ENCODE data around the gene METAP1. TPM values are rescaled to one million over a fixed set of nuclear protein-coding genes. Genes with fewer than 3 reads are reported as not detected.
"Not testable (repeated sequence)": the region's sequence is repeated elsewhere in the genome, so short reads cannot be mapped to it uniquely, and the experiment has no call there.

The METAP1 gene
- total RNA-seq, 1 donor from 2014 or later, result 96.5 TPM

DNA sequence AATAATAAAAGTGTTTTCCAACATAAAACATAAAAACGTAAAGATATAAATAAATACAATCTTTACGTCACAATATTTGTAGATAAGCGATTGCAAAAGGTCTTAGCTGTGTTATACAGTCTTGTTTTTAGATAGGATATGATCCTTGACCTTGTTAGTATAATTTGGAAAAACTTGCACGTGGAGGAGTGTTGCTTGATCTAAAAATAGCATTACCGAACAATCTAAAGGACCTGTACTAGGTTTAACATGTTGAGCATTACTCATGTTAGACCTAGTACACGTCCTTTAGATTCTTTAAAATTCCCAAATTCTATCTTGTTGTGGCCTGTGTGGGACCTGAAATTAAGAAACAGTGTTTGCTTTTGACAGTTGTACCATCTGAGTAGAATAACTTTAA is 1.6 kb downstream of the METAP1 start:
- DNase-seq (ENCODE audit: low spot score), result no peak

DNA sequence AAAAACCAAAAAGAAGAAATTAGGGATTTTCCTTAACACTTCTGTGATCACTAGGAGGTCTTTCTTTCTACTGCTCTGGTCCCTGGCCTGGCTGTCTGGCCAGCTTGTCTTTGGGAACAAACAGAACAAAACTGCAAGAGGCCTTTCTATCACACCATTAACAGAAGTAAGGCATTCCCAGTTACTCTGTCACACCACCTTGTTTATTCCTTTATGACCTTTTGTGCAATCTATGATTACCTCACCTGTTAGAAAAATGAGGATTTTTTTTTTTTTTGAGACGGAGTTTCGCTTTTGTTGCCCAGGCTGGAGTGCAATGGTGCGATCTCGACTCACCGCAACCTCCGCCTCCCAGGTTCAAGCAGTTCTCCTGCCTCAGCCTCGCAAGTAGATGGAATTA is 3.0 kb downstream of the METAP1 start:
- DNase-seq (ENCODE audit: low spot score), result no peak

DNA sequence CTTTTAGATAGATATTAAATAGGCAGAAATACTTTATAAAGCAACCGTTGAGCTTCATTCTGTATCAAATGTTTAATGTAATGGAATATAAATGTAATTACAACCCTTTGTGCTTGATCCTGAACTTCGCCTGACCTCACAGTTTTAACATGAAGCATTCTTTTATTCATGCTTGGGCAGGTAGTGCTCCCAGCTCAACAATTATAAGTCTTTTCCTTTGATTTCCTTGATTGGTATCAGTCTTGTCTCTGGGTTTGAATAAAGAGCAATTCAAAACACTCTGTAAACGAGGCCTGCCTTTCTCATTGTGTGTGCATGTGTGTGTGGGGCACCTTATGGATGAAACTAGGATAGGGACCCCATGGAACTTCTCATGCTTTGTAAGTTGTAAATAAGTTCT is 6.8 kb downstream of the METAP1 start:
- no peak for DNase-seq (ENCODE audit: low spot score)

DNA sequence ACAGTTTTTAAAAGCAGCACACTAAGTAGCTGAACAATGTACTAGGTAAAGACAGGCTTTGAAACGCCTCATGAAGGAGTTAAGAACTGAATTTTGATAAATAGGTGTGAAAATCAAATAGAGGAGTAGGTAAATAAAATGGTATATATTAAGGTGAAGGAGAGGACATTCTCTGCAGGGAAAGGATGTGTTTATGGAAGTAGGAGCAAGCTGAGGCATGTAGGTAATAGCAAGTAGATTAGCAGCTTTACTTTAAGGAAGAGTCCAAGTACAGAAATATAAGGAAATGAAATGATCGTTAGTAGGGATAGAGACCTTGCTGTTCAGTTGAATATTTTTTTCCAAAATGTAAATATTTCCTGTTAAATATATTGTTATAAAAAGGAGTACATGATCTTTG is 12.5 kb downstream of the METAP1 start:
- no peak for DNase-seq (ENCODE audit: low spot score)

DNA sequence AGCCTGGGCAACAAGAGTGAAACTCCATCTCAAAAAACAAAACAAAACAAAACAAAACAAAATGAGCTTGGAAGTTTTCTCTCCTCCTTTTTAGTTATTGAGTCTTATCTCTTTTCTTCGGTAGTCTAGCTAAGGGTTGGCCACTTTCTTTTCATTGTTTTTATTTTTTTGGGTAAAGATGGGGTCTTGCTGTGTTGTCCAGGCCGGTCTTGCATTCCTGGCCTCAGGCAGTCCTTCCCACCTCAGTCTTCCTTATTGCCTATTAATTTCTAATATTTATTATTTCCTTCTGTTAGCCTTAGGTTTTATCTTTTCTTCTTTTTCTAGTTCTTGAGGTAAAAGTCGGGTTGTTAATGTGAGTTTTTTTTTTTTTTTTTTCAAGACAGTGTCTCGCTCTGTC is 16.4 kb downstream of the METAP1 start:
- DNase-seq (ENCODE audit: low spot score), result no peak

DNA sequence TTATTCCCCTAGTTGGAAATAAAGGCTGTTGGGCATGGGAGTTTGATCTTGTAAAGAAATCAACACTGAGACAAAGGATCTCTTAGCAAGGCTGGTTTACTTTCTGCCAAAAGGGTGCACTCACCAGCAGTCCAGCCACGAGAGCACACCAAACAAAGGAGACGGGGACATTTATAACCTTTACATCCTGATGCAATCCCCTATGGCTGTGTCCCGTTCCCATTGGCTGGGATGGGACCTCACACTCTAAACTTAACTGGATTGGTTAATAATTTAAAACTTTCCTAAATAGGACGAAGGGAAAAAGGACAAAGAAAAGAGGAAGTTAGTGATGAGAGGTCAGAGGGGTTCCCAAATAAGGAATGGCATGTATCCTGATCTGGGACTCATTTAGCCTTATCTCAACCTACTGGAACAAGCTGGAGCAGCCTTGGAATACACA is 17.9 kb downstream of the METAP1 start:
- DNase-seq (ENCODE audit: low spot score), result no peak

DNA sequence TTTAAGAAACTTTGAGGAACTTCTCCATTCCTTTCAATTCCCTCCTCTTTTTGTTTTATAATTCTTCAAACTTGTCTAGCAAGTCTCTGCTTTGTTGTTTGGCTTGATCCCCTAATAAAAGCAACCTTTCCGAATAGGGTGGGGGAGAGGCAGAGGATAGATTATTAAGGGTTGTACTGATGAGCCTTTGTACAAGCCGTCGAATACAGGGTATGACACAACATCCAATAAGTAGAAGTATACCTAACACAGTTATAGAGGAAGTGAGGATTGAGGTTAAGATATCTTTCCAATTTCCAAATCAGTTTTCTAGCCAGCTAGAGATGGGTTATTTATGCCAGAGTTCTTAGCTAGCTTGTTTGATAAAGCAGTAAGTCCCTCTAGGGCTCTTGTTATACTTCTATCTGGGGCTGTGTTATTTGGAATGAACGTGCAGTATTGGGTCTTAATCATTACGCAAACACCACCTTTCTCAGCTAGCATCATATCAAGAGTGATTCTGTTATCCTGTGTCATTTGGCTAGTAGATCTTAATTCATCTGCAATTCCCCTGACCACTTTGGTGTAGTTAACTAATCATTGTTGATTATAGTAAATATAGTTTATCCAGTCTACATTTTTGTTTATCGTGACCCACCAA is 18.5 kb downstream of the METAP1 start:
- DNase-seq (ENCODE audit: low spot score), result no peak

DNA sequence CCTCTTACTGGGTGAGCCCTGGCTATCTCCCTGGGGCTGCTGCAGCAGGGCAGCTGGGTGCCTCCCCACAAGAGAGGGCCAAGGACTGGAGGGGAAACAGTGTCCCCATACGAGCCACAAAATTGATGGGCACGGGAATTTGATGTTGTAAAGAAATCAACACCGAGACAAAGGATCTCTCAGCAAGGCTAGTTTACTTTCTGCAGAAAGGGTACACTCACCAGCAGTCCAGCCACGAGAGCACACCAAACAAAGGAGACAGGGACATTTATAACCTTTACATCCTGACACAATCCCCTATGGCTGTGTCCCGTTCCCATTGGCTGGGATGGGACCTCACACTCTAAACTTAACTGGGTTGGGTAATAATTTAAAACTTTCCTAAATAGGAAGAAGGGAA is 25.9 kb downstream of the METAP1 start:
- DNase-seq (ENCODE audit: low spot score), result no peak

DNA sequence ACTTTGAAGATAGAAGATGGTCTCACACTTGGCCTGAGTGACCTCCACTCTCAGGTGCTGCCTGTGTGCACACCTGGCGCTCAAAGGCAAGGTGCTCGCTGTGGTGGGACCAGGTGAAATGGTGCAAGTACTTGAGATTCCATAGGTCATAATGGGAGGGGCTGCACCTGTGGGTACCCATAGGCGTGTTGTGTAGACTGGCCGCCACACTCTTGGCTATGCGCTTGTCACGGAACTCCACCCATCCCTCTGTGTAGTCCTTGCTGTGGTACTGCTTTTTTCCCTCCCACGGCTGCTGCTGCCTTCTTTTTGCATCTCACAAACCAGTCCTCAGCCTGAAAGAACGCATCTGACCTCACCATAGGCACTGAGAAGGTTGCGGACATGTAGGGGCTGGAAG is 27.0 kb downstream of the METAP1 start:
- DNase-seq (ENCODE audit: low spot score), result no peak

DNA sequence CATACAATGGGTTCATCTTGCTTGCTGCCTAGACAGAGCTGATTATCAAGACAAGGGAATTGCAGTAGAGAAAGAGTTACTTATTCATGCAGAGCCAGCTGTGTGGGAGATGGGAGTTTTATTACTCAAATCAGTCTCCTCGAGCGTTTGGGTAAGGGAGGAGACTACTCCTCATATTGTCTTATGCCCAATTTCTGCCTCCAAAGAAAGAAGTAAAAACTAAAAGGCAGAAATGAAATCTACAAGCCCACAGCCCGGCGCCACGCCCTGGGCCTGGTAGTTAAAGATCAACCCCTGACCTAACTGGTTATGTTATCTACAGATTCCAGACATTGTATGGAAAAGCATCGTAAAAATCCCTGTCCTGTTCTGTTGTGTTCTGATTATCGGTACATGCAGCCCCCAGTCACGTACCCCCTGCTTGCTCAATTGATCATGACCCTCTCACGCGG is 28.3 kb downstream of the METAP1 start:
- not testable (repeated sequence) for DNase-seq (ENCODE audit: low spot score)

DNA sequence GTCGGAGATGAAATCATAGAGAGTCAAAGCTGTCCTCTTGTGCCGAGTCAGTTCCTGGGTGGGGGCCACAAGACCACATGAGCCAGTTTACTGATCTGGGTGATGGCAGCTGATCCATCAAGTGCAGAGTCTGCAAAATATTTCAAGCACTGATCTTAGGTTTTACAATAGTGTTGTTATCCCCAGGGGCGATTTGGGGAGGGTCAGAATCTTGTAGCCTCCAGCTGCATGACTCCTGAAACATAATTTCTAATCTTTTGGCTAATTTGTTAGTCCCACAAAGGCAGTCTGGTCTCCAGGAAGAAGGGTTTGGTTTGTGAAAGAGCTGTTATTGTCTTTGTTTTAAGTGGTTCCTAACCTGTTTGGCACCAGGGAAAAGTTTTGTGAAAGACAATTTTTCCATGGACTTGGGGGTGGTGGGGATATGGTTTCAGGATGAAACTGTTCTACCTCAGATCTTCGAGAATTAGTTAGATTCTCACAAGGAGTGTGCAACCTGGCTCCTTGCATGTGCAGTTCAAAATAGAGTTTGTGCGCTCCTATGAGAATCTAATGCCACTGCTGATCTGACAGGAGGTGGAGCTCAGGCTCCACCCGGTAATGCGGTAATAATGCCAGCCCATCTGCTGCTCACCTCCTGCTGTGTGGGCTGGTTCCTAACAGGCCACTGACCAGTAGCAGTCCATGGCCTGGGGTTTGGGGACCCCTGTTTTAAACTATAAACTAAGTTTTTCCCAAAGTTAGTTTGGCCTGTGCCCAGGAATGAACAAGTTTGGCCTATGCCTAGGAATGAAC is 29.2 kb downstream of the METAP1 start:
- DNase-seq (ENCODE audit: low spot score), result no peak

DNA sequence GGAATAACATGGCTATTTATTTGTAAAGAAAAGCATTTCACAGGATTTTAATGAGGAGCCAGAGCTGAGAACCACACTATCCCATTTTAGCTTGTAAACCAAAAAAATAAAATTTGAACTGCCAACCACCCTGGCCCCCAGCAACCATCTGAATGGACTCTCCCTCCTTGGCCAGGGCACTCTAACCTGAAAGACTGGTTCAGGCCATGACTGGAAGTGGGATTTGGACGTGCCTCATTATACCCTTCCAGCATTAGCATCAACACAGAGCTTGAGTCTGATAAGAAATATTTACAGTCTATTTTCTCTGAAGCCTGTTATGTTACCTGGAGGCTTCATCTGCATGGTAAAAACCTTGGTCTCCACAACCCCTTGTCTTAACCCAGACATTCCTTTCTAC is 30.0 kb downstream of the METAP1 start:
- DNase-seq (ENCODE audit: low spot score), result no peak

DNA sequence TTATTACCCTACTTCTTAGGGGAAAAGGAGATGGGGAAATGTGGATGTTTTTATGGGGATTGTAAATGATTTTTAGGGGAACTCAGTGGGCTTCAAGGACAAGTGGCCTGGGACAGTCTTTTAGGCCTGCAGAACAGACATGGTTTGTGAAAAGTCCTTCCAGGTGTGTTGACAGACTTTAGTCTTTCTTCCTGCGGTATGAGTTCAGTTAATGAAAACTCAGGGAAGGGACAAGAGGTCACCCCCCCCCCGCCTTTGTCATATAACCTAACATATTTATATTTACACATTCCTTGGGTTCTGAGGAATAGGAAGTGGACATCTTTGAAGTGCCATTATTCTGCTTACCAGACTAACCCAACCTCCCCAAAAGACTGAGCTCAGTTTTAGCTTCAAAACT is 31.8 kb downstream of the METAP1 start:
- no peak for DNase-seq (ENCODE audit: low spot score)

DNA sequence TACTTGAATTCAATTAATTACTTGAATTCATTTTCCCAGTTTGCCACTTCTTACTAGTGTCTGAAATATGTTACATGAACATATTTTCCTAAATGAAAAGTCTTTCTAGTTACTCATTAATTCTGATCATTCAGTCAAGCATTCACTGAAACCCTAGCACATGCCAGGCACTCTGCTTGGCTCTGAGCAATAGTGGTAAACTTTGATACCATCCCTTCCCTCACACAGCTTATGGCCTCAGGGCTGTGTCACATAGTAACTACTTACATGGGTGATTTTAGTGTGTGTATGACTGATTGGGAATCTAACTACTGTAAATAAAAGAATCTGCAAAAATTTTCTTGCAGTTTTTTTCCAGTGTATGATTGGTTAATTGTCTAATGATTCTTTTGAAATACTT is 32.7 kb downstream of the METAP1 start:
- no peak for DNase-seq (ENCODE audit: low spot score)

DNA sequence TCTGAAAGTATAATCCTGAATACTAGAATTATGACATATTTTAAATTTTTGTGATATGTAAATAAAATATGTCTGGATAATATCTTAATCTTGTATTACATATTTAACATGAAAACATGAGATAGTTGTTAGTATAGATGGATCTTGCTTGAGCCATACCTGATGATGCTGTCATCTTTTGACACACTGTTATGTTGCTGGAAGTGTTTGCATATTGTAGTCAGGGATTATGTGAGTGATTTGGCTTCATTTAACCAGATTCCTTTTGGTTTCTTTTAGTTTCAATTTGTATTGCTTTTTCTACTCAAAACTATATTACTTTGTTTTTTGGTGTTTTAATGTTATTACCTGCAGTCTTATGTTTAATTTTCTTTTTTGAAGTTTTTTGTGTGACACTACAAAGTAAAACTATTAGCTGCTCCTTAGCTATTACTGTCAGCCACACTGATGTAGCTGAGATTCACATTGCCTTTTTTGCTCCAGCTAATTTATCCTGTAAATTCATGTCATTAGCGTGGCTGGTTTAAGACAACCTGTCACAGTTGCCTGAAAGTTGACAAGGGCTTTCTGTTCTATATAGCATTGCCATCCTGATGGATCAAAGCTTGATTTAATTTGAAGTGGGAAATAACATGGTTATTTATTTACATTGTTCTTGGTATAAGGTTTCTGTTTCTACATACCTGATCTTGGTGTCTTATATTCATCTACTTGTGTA is 33.7 kb downstream of the METAP1 start:
- DNase-seq (ENCODE audit: low spot score), result no peak

DNA sequence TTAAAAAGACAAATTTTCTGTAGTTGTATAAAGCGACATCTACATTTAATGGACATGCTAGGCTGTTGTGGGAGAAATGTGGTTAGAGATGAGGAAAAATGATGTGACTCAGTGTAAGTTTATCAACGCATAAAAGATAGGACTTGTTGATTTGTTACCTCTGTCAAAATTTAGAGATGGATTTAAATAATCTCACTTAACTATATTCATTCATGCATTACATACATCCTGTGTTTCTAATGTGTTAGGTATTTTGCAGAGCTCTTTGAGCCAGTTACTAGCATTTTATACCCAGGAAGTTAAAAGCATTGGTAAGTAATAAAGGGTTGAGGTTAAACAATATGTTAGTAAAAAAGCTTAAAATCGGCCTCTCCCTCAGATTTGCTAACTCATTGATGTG is 34.3 kb downstream of the METAP1 start:
- no peak for DNase-seq (ENCODE audit: low spot score)

DNA sequence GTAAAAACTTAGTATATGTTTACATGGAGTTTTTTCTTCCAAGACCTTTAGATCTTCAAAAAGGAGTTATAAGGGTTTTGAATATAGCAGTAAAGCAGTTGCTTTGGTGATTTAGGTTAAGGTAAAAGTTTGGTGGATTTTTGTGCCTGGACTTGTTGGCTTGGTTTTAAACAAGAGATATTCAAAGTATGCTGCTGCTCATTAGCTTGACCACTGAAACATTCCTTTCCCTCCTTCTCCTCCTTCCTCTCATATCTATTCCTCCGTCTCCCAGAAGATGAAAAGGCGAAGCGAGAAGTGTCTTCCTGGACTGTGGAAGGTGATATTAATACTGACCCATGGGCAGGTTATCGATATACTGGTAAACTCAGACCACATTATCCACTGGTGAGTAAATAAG is 38.4 kb downstream of the METAP1 start:
- no peak for DNase-seq (ENCODE audit: low spot score)

DNA sequence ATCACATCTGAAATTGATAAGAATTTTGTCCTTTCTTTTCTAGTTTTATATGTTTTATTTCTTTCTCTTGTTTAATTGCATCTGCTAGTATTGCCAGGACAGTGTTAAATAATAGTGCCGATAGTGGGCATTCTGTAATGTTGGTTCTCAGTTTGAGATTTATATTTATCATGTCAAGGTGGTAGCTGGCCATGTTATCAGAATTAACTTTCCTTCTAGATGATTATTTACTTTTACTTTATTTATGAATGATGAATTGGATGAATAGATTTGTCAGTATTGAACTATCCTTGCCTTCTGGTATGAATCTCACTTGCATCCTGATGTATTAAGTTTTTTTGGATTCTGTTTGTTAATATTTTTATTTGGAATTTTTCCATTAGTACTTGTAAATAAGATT is 42.7 kb downstream of the METAP1 start:
- DNase-seq (ENCODE audit: low spot score), result no peak

DNA sequence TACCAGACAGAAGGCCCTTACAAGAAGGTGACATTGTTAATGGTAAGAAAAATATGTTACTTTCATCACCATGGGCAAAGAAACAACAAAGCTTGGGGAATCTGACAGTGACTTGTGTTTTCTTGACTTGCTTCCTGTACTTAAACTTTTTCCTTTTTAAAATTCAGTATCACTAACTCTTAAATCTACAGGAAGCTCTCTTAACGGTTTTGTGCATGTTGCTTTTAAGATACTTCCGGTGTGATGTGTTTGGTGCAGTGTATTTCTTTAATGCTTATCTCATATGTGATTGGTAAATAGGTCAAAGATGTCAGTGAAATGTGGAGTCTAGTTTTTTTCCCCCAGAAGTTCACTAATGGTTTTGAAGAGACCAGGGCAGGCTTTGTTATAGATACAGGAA is 47.8 kb downstream of the METAP1 start:
- no peak for DNase-seq (ENCODE audit: low spot score)

DNA sequence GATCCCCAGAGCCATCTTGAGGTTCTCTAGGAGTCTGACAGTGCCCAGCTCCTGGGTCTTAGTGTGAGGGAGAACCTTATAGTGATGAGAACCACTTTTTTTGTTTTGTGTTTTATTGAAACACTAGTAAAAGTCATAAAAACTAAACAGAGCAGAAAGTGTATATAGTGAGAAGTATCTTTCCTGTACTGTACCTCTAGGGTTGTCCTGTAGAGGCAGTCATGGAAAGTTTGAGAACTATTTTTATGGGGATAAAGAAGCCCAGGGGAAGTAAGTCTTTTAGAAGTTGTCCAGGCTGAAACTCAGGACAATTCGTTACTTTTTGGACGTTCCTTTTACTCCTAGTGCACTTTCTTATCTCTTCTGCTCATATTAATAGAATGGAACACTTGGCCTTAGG is 52.2 kb downstream of the METAP1 start:
- no peak for DNase-seq (ENCODE audit: low spot score)

DNA sequence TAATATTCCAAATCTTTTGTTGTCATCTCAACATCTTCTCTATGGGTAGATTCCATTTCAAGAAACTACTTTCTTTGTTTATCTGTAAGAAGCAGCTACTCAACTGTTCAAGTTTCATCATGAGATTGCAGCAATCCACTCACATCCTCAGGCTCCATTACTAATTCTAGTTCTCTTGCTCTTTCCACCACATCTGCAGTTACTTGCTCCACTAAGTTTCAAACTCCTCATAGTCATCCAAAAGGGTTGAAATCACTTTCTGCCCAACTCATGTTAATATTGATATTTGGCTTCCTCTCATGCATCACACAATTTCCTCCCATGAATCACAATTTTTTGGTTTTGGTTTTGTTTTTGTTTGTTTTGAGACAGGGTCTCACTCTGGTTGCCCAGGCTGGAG is 57.4 kb downstream of the METAP1 start:
- no peak for DNase-seq (ENCODE audit: low spot score)

DNA sequence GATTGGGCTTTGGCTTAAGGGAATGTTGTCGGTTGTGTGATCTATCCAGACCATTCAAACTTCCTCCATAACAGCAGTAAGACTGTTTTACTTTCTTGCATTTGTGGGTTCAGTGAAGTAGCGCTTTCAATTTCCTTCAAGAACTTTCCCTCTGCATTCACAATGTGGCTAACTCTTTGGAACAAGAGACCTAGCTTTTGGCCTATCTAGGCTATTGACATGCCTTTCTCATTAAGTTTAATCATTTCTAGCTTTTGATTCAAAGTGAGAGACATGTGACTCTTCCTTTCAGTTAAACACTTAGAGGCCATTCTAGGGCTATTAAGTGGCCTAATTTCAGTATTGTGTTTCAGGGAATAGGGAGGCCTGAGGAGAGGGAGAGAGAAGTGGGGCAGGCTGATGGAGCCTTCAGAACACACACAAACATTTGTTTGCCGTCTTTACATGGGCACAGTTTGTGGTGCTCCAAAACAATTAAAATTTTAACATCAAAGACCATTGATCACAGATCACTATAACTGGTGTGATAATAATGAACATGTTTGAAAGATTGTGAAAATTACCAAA is 59.0 kb downstream of the METAP1 start:
- no peak for DNase-seq (ENCODE audit: low spot score)

DNA sequence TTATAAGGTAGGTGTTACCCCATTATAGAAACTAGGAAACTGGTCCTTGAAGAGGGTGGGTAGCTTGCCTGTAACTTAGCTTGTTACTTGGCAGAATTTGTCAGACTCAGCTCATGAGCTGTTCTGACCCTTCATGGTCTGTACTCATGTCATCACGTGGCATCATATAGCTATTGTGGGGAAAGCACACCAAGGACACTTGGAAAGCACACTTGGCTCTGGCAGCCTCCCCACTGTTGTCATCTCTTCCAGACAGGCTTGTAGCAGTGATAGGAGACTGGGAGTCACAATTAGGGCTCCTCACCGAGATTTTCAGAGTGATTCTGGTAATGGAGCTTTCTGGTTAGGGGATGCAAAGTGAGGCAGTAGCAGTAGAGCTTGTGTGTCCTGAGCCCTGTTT is 62.7 kb downstream of the METAP1 start:
- no peak for DNase-seq (ENCODE audit: low spot score)

Measured in ureter (tissue), 1 donor.